ENCODE measurements around the gene ATRNL1.

- TF ChIP-seq CTCF (IDR thresholded peaks at IDR 0.05; ENCODE audit: low read depth, low read length) (no peak), EZH2phosphoT487 (IDR thresholded peaks at IDR 0.05; ENCODE audit: low read depth) (no peak)
These were observed 852.7 kb downstream of the ATRNL1 start for GRCh38 chr10:115945701-115946445.
